ENCODE measurements around the gene MTM1.

Gene MTM1

DNA sequence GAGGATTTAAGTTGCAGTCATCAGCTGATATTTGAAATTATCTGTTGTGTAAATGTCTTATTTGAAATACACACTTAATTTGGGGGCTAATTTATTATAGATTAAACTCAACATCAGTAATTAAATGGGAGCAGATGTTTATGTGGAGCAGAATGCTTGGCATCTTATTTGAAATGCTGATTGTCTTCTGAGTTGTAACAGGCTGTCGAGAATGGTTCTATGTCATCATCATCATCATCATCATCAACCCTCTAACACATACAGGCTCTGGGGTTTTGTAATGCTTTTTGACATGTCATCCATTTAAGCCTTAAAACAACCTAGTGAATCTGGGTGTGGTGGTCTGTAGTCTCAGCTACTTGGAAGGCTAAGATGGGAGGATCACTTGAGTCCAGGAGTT lies 133.0 kb downstream of the MTM1 start:
- in situ Hi-C loops (cut with MboI; ENCODE audit: low sequenced_read_pairs): loop anchor here (25.0 kb wide), 1 partner anchor 739 kb away; no protein-coding TSS in a partner anchor

DNA sequence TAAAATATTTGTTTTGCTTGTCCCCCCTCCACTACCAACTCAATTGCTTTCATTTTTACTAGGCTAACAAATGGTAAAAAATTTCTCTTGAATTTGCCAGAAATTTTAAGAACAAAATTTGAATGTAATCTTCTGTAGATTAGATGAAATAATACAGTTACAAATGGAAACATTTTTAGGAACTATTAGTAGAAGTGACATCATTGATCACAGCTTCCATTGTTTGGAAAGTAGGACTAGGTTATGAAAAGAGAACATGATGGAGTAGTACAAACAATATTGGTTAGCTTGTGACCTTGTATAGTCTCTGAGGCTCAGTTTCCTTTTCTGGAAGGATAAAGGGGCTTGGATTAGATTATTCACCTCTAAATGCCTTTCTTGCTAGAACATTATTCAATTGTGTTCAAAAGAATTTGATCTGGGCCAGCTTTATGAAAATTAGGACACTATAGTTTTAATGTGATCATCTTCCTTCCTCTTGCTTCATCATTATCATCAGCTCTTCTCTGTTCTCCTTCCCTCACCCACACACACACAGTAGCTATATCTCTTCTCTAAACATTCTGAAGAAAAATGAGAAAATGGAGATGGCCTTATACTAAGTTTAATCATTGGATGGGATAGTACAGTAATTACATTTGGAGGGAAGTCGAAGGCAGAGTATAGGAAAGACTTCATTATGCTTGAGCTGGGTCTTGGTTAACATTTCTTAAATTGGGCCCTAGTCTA lies 134.7 kb downstream of the MTM1 start:
- in situ Hi-C loops (cut with MboI; ENCODE audit: low sequenced_read_pairs): loop anchor here (25.0 kb wide), 1 partner anchor 741 kb away; no protein-coding TSS in a partner anchor

DNA sequence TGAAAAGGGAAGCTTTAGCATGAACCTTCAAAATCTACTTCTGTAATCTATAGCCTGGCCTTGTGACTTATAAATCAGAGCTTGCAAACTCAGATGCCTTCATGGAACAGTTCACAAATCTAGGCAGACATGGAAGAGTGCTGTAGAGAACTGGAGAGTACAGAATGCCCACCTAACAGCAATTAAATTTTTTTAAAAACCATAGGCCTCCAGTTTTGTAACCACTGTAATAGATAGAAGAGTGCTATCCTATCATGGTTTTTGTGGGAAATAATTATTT lies 135.2 kb downstream of the MTM1 start:
- in situ Hi-C loops (cut with MboI; ENCODE audit: low sequenced_read_pairs): loop anchor here (25.0 kb wide), 1 partner anchor 741 kb away; no protein-coding TSS in a partner anchor

DNA sequence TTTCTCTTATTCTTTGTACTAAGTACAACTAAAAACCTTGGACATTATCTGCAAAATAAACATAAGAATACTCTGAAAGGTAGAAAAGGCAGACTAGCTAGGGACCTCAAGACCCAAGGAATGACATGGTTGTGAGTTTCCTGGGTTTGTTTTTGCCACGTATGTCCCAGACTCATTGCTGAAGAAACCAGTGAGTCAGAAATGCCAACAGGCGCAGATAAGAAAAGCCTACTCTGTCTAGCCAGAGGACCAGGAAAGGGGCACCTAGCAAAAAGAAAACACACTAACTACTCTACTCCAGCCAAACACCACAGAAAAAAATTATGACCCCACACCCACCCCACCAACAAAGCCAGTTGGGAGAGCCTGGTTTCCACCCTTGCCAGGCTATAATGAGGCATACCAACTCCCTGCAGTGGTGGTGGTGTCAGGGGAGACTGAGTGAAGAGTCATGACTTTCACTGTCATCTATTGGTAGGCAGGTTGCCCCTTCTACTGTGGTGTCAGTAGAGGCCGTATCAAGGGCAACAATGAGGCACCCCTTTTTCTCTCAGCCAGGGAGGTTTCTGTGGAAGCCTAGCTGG lies 135.7 kb downstream of the MTM1 start:
- in situ Hi-C loops (cut with MboI; ENCODE audit: low sequenced_read_pairs): loop anchor here (25.0 kb wide), 1 partner anchor 742 kb away; no protein-coding TSS in a partner anchor

DNA sequence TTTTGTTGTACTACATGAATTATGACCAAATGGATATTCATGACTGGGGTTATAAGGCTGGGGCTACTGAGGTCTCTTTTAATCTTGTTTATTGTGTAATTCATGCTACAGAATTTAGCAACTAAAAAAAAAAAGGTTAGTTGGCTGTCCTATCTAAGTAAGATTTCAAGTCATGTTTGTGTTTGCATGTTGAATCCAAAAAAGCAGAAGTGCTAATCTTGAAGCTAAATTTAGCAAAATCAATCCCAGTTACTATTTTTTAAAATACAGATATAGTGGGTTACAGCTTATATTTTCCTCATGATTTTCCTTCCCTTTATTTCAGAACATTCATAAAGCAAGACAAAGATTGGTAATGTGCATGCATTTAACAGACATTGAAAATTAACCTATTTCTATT lies 144.2 kb downstream of the MTM1 start:
- in situ Hi-C loops (cut with MboI; ENCODE audit: low sequenced_read_pairs): loop anchor here (25.0 kb wide), 1 partner anchor 750 kb away; no protein-coding TSS in a partner anchor

DNA sequence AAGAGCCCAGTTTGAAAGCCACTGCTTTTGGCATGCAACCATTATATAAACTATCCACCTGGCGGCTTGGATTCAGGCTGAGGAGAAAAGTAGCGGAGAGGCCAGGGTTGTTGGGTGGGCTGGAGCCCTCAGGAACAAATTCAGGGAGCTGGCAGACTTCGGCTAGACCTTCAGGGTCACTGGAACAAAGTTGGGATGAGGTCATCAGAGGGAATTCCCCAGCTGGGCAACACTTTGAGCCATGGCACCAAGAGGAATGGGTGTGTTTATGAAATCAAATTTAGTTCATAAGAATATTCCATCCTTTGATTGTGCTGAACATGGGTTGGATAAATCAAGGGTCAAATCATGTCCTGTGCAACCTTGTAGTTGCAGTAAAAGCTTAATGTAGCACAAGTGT lies 146.8 kb downstream of the MTM1 start:
- in situ Hi-C loops (cut with MboI; ENCODE audit: low sequenced_read_pairs): loop anchor here (25.0 kb wide), 1 partner anchor 753 kb away; no protein-coding TSS in a partner anchor

DNA sequence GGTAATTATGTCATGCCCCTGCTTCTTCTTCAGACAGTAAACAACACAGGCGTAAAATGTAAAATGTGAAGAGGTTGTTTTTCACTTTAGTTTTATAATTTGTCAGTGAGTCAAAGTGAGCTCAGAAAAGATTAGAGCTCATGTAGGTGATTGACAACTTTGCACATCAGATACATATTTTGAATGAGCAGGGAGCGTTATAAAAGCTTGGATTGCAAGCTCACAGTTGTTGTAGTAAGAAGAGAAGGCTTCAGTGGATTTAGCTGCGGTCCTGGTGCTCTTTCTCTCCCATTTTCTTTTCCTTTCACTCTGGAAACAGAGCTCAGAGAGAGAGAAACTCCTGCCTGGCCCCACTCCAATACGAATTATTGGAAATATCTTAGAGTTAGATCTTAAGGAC lies 151.2 kb downstream of the MTM1 start:
- in situ Hi-C loops (cut with MboI; ENCODE audit: low sequenced_read_pairs): loop anchor here (25.0 kb wide), 1 partner anchor 757 kb away; no protein-coding TSS in a partner anchor

Data from HL-60/S4 (cell line).